NCI-H146 treated with DMSO at 0.1 percent for 48 hours (cell line): ENCODE measurements around the gene STN1.

Experiments used
- DNase-seq: peaks from one replicate; lab custom pipeline; 2025; ENCODE audit not compliant: unreplicated experiment; lab: John Stamatoyannopoulos, UW

Gene STN1

DNA sequence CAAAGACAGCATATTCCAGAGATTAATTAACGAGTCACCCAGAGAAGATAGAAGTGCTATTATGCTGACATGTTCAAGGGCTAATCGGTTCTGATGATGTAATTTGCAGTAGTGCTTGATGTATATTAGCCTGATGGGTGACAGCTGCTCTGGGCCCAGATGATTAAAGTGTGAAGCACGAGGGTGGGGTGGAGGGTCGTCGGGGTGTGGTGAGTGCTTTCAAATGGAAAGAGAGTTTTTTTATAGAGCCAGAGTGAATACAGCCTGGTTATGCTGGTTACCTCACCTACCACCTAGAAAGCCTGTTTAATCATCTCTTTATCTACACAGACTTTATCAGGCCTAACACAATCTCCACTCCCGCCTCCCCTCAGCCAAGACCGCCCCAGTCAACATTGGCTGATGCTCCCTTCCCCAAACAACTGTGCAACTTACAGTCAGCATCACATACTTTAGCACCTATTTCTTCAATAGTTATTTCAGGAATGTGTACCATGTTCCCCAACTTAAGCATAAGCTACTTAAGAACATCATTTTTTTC lies 11.5 kb upstream of the STN1 start:
- DNase-seq, result no peak

DNA sequence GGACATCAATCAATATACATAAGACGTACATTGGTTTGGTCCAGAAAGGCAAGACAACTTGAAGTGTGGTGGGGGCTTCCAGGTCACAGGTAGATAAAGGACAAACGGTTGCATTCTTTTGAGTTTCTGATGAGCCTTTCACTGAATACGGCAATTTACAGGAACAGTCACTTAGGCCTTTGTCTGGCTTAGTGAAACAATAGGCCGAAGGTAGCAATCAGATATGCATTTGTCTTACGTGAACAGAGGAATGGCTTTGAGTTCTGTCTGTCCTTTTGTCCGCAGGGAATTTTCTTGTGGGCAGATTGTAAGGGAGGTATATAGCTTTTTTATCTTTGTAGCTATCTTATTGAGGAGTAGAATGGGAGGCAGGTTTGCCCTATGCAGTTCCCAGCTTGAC lies 10.8 kb upstream of the STN1 start:
- DNase-seq, result no peak

- DNase-seq, result no peak
These were observed 8.8 kb upstream of the STN1 start for GRCh38 chr10:103926722-103927319.

DNA sequence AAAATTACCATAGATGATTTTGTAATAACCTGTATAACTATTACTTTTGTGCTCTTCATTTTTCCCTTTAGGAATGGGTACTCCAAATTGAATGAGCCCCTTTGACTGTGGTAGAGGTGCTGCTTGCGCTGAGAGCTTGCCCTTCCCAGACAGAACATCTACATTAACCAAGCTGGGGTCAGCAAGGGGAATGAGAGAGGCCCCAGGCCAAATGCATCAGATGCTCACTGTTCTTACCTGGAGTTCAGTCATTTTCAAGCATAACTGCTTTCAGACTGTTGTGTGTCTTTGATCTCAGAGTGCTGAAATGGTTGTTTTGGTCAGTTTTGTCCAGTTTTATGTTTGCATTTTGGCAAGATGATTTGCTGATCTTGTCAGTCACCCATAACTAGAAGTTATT lies 7.6 kb upstream of the STN1 start:
- no peak for DNase-seq

GRCh38 chr10:103923502-103923901 lies 5.5 kb upstream of the STN1 start:
- no peak for DNase-seq

DNA sequence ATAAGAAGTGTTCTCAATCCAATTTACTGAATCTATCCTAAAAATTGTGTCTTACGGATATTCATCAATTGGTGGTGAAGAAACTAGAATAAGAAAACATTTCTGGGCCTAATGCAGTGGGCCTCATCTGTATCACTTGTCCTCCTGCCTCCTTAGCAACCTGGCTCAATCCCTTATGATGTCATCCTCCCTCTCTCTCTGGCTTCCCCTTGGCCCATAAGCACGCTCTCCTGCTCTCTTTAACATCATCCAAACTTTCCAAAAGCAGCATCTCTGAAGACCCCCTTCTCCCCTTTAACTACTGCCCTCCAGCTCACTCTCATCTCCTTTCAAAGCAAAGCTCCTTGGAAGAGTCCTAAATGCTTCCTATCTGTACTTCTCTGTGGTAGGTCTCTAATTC lies 4.7 kb upstream of the STN1 start:
- no peak for DNase-seq

DNA sequence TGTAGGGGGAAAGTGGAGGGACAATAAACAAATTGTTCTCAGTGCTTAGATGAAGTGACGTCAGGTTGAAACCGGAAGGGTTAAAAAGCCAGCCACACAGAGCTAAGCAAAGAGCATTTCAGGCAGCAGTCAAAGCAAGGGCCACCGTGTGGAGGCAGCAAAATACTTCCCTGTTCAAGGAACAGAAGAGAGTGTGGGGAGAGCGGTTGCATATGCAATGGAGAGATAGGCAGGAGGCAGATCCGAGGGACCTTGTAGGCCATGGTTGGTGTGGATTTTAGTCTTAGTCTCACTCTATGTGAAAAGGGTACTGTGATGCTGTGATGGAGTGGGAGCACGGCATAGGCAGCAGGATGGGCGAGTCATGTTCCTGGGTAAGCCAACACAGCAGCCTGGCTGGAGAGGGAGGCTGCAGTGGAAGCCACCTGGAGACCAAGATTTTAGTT lies 3.8 kb upstream of the STN1 start:
- DNase-seq, result no peak

- DNase-seq, result no peak
These were observed 3.3 kb upstream of the STN1 start for GRCh38 chr10:103921248-103921647.

GRCh38 chr10:103919648-103920025 lies 1.7 kb upstream of the STN1 start:
- no peak for DNase-seq

GRCh38 chr10:103917302-103918052 lies 507 bp downstream of the STN1 start:
- DNase-seq, result peak; percentile 50

DNA sequence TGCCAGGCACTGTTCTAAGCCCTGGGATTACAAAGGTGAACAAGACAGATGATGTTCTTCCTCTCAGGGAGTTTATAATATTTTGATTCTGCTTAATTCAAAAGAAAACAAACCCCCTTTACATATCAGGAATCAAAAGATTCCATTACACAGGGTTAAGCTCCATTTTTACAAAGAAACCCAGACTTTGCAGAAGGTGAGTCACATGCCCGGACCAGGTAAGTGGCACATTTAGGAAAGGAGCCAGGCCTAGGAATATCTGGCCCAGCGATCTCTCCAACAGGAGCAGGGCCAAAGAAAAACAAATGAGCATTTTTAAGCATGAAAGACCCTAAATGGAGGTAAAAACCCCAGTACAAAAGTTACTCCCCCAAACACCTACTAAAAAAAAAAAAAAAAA lies 1.1 kb downstream of the STN1 start:
- DNase-seq, result no peak

DNA sequence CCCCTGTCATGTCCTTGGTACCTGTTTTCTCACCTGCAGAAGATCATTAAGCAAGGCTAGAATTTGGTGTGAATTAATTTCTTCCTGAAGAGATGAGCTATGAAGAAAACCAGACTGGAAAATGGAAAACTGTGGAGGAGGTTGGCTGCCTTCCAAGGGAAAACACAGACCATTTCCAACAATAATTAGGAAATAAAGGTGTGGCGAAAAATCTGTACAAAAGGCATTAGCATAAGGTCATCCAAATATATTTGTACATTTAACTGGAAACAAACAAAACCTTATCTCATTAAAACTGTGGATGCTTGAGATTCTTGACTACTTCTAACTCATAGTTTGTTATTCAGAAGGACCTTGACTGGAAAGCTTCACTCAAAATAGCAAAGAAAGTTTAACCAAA lies 1.7 kb downstream of the STN1 start:
- DNase-seq, result no peak

- no peak for DNase-seq
These were observed 2.2 kb downstream of the STN1 start for GRCh38 chr10:103915796-103916195.

DNA sequence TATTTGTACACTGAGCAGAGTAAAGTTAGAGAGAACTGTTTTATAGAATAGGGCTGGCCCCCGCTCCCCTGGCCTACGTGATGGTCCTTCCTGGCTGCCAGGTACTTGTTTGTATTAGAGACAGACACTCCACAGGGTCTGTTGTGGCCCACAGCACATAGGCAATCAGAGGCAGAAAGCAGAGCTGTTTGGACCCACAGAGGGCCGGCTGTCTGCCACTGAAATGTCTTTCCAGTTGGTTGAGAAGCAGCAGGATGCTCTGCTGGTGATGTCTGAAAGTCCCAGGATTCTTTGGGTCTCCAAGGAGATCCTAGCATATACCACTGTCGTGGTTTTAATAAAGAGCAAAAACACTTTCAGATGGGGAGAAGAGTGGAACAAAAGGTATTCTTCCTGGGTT lies 5.2 kb downstream of the STN1 start:
- no peak for DNase-seq

DNA sequence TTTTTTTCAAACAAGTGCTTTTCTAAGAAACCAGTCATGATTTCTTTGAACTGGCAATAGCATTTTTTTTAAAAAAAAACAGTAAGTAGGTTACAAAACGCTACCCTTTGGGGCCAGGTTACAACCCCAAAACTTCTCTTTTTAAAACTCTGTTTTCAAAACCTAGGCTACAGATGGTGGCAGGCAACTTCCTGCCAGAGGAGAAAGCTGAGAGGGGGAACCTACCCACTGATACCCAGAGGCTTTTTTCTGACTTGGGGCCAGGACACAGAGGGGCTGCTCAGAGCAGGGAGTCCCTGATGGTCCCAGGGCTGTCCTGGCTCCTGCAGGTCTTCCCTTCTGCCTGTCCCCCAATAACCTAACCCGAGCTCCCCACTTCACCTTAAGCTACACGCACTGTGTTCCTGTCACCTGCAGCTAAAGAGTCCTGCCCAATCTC lies 6.9 kb downstream of the STN1 start:
- no peak for DNase-seq

DNA sequence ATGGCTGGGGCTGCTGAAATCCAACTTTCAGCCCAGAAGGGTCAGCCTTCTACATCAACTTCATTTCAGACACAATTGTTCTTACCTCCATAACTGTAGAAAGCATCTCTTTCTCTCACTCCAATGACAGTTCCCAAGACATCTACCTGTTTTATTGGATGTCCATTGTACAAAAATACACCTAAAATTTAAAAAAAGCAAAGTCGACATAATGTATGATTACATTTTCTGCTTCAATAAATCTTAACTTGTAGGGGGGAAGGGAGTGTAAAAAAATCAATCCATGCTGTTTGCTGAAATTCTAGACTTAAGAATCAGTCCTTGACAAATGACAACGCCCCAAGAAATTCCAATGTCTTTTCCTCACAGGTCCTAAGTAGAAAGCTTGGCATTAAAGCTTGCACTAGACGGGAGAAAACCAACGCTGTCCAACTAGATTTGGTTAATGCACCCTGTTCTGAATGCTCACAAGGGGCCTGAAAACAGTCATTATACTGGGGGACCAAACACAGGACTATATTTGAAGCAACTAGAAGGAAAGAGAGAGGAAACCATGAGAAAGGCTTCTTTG lies 7.5 kb downstream of the STN1 start:
- DNase-seq, result no peak

GRCh38 chr10:103905441-103905840 lies 12.5 kb downstream of the STN1 start:
- DNase-seq, result no peak

DNA sequence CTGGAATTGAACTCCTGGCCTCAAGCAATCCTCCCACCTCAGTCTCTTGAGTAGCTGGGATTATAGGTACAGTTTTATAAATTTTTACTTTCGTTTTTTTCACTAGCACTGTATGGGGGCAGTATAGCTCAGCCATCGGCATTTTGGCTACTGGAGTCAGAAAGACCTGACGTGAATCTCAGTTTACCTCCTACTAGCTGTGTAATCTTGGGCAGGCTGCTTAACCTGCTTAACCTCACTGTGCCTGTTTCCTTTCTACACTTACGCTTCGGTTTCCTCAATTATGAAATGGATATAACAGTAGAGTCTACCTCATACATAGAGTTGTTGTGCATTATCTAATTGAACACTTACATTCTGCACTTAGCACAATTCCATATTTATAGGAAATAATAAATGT lies 16.7 kb downstream of the STN1 start:
- DNase-seq, result no peak

DNA sequence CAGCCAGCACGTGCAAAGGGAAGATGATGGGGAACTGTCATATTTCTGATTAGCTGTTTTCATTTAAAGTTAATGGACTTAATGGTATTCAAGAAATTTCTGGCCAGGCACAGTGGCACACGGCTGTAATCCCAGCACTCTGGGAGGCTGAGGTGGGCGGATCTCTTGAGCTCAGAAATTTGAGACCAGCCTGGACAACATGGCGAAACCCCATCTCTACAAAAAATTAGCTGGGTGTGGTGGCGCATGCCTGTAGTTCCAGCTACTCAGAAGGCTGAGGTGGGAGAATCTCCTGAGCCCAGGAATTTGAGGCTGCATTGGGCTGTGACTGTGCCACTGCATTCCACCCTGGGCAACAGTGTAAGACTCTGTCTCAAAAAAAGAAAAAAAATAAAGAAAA lies 18.7 kb downstream of the STN1 start:
- no peak for DNase-seq

DNA sequence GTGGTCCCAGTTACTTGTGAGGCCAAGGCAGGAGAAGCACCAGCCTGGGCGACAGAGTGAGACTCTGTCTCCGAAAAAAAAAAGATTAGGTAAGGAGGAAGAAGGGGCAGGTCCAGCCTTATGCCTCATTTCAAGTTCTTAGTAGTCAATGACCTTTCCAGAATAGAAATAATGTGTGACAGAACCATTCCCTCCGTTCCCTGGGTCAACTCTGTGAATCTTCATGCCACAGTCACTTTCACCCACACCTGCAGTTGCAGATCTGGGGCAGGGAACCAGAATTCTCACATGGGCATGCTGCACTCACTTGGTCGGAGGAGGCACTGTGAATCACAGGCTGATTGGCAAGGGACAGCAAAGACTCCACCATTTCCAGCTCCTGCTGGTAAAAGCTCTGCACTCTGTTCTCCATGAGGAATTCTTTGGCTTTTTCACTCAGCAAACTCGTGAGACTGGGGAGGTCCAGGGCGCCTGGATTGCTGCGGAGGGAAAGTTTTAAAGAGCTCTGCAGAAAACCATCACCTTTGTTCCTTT lies 20.7 kb downstream of the STN1 start:
- no peak for DNase-seq

GRCh38 chr10:103896225-103896624 lies 21.8 kb downstream of the STN1 start:
- no peak for DNase-seq
